SKM-1 (cell line): Measurements from ENCODE around the gene LTA.

Experiments
- DNase-seq: peaks from one replicate; lab custom pipeline; 2025; ENCODE audit not compliant: unreplicated experiment; lab: John Stamatoyannopoulos, UW

The LTA gene

GRCh38 chr6:31568537-31568961, 3.5 kb upstream of the LTA start:
- DNase-seq, result no peak

DNA sequence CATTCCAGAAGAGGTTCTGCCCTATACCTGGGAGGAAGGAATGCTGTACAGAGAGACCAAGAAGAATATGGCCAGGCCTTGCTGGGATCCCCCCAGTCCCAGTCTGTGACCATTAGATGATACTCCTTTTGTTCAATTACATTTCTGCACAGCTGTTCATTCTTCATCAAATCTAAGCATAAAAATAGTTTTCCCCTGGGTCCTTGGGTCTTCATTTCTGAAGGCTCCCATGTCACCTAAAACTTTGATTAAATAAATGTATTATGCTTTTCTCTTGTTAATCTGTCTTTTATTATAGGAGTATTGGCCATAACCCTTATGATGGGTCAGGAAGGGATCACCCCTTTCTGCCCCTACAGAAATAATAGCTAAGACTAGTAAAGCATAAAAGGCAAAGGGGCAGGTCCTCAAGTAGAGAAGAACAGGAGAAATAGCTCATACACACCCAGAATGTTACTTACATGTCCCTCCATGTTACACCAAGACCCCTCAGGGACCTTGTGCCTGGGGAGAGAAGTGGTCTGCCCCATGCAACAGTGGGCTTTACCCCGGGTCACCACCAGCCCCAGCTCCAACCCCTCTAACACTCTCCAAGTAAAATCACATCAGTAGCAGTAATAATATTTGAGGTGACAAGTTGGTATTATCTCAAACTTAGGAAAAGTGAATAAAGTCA, 2.1 kb upstream of the LTA start:
- DNase-seq, result no peak

DNA sequence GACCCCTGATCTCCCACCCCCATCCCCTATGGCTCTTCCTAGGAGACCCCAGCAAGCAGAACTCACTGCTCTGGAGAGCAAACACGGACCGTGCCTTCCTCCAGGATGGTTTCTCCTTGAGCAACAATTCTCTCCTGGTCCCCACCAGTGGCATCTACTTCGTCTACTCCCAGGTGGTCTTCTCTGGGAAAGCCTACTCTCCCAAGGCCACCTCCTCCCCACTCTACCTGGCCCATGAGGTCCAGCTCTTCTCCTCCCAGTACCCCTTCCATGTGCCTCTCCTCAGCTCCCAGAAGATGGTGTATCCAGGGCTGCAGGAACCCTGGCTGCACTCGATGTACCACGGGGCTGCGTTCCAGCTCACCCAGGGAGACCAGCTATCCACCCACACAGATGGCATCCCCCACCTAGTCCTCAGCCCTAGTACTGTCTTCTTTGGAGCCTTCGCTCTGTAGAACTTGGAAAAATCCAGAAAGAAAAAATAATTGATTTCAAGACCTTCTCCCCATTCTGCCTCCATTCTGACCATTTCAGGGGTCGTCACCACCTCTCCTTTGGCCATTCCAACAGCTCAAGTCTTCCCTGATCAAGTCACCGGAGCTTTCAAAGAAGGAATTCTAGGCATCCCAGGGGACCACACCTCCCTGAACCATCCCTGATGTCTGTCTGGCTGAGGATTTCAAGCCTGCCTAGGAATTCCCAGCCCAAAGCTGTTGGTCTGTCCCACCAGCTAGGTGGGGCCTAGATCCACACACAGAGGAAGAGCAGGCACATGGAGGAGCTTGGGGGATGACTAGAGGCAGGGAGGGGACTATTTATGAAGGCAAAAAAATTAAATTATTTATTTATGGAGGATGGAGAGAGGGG, 1.4 kb downstream of the LTA start:
- DNase-seq, result no peak

DNA sequence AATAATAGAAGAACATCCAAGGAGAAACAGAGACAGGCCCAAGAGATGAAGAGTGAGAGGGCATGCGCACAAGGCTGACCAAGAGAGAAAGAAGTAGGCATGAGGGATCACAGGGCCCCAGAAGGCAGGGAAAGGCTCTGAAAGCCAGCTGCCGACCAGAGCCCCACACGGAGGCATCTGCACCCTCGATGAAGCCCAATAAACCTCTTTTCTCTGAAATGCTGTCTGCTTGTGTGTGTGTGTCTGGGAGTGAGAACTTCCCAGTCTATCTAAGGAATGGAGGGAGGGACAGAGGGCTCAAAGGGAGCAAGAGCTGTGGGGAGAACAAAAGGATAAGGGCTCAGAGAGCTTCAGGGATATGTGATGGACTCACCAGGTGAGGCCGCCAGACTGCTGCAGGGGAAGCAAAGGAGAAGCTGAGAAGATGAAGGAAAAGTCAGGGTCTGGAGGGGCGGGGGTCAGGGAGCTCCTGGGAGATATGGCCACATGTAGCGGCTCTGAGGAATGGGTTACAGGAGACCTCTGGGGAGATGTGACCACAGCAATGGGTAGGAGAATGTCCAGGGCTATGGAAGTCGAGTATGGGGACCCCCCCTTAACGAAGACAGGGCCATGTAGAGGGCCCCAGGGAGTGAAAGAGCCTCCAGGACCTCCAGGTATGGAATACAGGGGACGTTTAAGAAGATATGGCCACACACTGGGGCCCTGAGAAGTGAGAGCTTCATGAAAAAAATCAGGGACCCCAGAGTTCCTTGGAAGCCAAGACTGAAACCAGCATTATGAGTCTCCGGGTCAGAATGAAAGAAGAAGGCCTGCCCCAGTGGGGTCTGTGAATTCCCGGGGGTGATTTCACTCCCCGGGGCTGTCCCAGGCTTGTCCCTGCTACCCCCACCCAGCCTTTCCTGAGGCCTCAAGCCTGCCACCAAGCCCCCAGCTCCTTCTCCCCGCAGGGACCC, 2.3 kb downstream of the LTA start:
- no peak for DNase-seq

DNA sequence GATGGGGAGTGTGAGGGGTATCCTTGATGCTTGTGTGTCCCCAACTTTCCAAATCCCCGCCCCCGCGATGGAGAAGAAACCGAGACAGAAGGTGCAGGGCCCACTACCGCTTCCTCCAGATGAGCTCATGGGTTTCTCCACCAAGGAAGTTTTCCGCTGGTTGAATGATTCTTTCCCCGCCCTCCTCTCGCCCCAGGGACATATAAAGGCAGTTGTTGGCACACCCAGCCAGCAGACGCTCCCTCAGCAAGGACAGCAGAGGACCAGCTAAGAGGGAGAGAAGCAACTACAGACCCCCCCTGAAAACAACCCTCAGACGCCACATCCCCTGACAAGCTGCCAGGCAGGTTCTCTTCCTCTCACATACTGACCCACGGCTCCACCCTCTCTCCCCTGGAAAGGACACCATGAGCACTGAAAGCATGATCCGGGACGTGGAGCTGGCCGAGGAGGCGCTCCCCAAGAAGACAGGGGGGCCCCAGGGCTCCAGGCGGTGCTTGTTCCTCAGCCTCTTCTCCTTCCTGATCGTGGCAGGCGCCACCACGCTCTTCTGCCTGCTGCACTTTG, 3.3 kb downstream of the LTA start, which contains the start of gene TNF:
TSS of gene TNF (plus strand) at position 231 of the 567 bp plus-strand sequence. CDS start at position 408, 177 bp downstream.
- no peak for DNase-seq

DNA sequence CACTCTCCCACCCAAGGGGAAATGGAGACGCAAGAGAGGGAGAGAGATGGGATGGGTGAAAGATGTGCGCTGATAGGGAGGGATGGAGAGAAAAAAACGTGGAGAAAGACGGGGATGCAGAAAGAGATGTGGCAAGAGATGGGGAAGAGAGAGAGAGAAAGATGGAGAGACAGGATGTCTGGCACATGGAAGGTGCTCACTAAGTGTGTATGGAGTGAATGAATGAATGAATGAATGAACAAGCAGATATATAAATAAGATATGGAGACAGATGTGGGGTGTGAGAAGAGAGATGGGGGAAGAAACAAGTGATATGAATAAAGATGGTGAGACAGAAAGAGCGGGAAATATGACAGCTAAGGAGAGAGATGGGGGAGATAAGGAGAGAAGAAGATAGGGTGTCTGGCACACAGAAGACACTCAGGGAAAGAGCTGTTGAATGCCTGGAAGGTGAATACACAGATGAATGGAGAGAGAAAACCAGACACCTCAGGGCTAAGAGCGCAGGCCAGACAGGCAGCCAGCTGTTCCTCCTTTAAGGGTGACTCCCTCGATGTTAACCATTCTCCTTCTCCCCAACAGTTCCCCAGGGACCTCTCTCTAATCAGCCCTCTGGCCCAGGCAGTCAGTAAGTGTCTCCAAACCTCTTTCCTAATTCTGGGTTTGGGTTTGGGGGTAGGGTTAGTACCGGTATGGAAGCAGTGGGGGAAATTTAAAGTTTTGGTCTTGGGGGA, 4.0 kb downstream of the LTA start:
- no peak for DNase-seq

DNA sequence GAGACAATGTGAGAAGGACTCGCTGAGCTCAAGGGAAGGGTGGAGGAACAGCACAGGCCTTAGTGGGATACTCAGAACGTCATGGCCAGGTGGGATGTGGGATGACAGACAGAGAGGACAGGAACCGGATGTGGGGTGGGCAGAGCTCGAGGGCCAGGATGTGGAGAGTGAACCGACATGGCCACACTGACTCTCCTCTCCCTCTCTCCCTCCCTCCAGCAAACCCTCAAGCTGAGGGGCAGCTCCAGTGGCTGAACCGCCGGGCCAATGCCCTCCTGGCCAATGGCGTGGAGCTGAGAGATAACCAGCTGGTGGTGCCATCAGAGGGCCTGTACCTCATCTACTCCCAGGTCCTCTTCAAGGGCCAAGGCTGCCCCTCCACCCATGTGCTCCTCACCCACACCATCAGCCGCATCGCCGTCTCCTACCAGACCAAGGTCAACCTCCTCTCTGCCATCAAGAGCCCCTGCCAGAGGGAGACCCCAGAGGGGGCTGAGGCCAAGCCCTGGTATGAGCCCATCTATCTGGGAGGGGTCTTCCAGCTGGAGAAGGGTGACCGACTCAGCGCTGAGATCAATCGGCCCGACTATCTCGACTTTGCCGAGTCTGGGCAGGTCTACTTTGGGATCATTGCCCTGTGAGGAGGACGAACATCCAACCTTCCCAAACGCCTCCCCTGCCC, 4.9 kb downstream of the LTA start:
- no peak for DNase-seq

DNA sequence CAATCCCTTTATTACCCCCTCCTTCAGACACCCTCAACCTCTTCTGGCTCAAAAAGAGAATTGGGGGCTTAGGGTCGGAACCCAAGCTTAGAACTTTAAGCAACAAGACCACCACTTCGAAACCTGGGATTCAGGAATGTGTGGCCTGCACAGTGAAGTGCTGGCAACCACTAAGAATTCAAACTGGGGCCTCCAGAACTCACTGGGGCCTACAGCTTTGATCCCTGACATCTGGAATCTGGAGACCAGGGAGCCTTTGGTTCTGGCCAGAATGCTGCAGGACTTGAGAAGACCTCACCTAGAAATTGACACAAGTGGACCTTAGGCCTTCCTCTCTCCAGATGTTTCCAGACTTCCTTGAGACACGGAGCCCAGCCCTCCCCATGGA, 5.5 kb downstream of the LTA start:
- no peak for DNase-seq

DNA sequence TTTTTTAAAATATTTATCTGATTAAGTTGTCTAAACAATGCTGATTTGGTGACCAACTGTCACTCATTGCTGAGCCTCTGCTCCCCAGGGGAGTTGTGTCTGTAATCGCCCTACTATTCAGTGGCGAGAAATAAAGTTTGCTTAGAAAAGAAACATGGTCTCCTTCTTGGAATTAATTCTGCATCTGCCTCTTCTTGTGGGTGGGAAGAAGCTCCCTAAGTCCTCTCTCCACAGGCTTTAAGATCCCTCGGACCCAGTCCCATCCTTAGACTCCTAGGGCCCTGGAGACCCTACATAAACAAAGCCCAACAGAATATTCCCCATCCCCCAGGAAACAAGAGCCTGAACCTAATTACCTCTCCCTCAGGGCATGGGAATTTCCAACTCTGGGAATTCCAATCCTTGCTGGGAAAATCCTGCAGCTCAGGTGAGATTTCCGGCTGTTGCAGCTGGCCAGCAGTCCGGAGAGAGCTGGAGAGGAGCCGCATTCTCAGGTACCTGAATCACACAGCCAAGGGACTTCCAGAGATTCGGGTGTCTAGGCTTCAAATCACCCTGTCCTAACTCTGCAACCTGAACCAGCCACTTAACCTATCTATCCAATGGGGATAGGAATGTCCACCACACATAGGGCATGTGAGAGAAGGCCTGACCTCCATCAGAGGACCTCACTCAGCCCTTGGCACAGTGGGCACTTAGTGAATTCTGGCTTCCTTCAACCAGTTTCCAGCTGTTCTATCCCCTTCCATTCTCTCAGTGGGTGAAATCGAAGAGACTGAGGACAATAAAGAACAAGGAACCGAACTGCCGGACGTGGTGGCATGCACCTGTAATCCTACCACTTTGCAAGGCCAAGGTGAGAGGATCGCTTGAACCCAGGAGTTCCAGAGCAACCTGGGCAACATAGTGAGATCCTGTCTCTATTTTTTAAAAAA, 6.4 kb downstream of the LTA start:
- DNase-seq, result no peak

GRCh38 chr6:31579119-31579505, 7.0 kb downstream of the LTA start:
- no peak for DNase-seq

GRCh38 chr6:31579546-31580437, 7.7 kb downstream of the LTA start:
- no peak for DNase-seq

GRCh38 chr6:31580438-31580740, 8.3 kb downstream of the LTA start:
- no peak for DNase-seq

DNA sequence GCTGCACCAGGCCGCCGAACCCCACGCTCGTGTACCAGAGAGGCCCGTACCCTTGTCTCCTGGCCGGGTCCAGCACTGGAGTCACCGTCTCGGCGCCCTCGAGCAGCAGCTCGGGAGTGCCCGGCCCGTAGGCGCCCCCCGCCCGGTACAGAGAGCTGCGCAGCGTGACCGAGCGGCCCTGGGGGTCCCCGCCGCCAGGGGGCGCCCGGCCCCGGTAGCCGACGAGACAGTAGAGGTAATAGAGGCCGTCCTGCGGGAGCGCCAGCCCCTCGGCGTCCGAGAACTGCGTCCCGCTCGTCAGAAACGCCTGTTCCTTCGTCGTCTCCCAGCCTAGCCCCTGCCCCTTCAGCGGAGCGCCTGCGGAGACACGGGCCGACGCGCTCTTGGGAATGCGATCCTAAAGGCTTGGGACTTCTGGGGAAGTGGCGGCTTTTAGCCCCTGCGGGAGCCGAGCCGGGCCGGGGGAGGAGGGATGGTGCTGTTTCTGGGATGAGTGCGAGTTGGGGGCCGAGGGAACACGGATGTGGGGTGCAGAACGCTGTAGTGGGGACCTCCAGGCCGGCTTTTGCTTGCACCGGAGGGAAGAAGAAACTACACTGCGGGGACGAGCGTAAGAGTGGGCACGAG, 8.8 kb downstream of the LTA start:
- peak; percentile 63 for DNase-seq

DNA sequence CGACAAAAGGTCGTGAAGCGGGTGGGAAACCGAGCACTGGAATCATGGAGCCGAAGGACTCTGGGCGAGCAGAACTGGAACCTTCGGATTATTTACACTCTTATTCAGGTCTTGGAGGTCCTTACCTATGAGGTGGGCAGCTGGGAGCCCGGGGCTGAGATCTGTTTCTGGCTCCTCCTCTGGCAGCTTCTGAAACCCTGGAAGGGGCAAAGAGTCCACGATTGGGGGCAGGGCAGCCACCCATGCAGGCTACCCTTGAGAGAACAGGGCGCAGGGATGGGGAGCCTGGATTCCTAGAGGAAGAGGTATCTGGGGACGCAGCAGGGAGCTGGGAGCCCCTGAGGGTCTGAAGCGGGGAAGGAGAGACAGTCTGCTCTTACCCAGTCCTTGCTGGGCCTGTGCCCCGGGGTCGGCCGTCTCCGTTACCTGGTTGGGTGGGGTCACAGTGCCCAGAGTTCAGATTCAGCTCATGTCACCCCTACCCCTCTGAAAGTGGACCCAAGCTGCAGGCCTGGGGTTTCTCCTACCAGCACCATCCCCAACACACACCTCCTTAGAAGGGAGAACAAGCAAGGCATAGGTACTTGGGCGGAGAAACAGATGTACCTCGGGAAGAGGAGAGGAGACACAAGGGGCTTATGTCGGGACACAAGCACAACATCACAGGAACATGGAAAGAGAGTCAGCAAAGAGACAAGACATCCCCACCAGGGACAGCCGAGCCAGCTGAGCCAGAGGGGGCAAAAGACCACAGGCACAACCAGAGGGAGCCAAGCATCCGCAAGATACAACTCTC, 9.5 kb downstream of the LTA start:
- no peak for DNase-seq

DNA sequence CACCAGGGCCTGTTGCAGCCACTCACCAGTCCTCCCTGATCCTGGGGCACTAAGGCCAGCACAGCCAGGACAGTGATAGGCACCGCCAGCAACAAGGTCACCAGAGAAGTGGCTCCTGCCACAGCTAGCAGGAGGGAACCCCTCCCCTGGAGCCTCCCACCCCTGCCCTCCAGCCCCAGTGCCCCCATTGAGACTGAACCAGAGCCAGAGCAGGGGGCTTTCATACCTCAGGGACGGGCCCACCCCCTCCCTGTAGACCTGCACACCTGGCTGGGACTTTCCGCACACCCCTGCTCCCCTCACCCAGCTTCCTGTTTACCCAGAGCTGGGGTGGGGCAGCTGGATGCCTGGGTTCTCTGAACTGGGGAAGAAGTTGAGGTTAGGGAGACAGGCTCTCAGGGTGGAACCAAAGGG, 10.1 kb downstream of the LTA start, which contains the start of gene LTB:
TSS of gene LTB (minus strand) at position 195 of the 414 bp plus-strand sequence. CDS start at position 188, 7 bp downstream.
- DNase-seq, result no peak

DNA sequence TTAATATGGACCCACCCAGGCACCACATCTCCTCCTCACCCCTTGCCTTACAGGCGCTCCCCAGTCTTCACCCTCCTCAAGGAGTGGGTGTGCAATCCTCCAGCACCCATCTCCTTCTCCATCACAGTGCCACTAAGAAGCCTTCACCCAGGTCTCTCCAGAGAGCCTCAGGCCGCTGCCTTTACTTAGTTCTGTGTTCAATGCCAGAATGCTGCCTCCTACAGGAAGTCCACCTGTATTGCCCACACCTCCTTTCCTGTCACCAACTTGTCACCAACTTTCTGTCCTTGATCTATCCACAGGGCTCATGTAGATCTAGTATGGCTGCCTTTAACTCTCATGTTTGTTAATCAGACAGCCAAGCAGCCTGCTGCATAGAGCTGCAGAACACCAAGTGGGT, 13.4 kb downstream of the LTA start:
- peak; percentile 50 for DNase-seq
